HG03460 (cell line): ENCODE data around the gene ZBTB17.
"Not testable (repeated sequence)": the region's sequence is repeated elsewhere in the genome, so short reads cannot be mapped to it uniquely, and the experiment has no call there.

Source experiments
- ATAC-seq: cut with Tn5 transposase; IDR thresholded peaks from one replicate; pipeline ENCODE4 v1.9.1; 2021; ENCODE audit not compliant: unreplicated experiment

Gene ZBTB17

GRCh38 chr1:15975805-15976680, at the start of gene ZBTB17:
TSS of gene ZBTB17 (minus strand) at chr1:15976101. CDS start at chr1:15948495, 27,606 bp downstream.
- peak; percentile 71 for ATAC-seq

- no peak for ATAC-seq
Measured at GRCh38 chr1:16023050-16023653, 47.3 kb upstream of the ZBTB17 start.

- no peak for ATAC-seq
Measured at GRCh38 chr1:16022393-16022792, 46.5 kb upstream of the ZBTB17 start.

GRCh38 chr1:16021681-16022080, 45.8 kb upstream of the ZBTB17 start, which contains the start of gene CLCNKA:
TSS of gene CLCNKA (plus strand) at chr1:16022036. CDS start at chr1:16022620, 584 bp downstream.
- ATAC-seq, result no peak

- ATAC-seq, result not testable (repeated sequence)
Measured at GRCh38 chr1:16020878-16021277, 45.0 kb upstream of the ZBTB17 start.

GRCh38 chr1:16020325-16020724, 44.4 kb upstream of the ZBTB17 start:
- ATAC-seq, result no peak

GRCh38 chr1:16019644-16020277, 43.9 kb upstream of the ZBTB17 start:
- no peak for ATAC-seq

GRCh38 chr1:16018749-16019643, 43.1 kb upstream of the ZBTB17 start:
- ATAC-seq, result no peak

- ATAC-seq, result no peak
Measured at GRCh38 chr1:16018308-16018707, 42.4 kb upstream of the ZBTB17 start.

GRCh38 chr1:16017461-16018303, 41.8 kb upstream of the ZBTB17 start, which contains the start of gene HSPB7:
TSS of gene HSPB7 (minus strand) at chr1:16018043. CDS start at chr1:16017963, 80 bp downstream.
- no peak for ATAC-seq

GRCh38 chr1:16017076-16017460, 41.2 kb upstream of the ZBTB17 start:
- ATAC-seq, result no peak

- no peak for ATAC-seq
Measured at GRCh38 chr1:16015960-16016901, 40.3 kb upstream of the ZBTB17 start.

- ATAC-seq, result no peak
Measured at GRCh38 chr1:16015491-16015890, 39.6 kb upstream of the ZBTB17 start.

- no peak for ATAC-seq
Measured at GRCh38 chr1:16014509-16015482, 38.9 kb upstream of the ZBTB17 start.

- no peak for ATAC-seq
Measured at GRCh38 chr1:16013908-16014258, 38.0 kb upstream of the ZBTB17 start.

GRCh38 chr1:16013220-16013907, 37.5 kb upstream of the ZBTB17 start:
- ATAC-seq, result no peak
